Limb (tissue), 2 donors: ENCODE measurements around the gene LRRC3.
A peak's percentile ranks its signal among the peaks of the same experiment; 100 is the strongest.
"Not testable (repeated sequence)": the region's sequence is repeated elsewhere in the genome, so short reads cannot be mapped to it uniquely, and the experiment has no call there.

Source experiments
- DNase-seq, 2 donors: peaks; one replicate each; pipeline ENCODE4 v3.0.0-alpha.2; 2016; ENCODE audit errors: extremely low spot score in 2 of 2

Gene LRRC3, protein sequence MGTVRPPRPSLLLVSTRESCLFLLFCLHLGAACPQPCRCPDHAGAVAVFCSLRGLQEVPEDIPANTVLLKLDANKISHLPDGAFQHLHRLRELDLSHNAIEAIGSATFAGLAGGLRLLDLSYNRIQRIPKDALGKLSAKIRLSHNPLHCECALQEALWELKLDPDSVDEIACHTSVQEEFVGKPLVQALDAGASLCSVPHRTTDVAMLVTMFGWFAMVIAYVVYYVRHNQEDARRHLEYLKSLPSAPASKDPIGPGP

GRCh38 chr21:44454747-44455523 lies at the start of gene LRRC3:
Gene LRRC3, plus strand, starts transcription at chr21:44455510. Its CDS starts 1,135 bp downstream, at chr21:44456645.
- peak; percentile 71 to 93 for DNase-seq

GRCh38 chr21:44405948-44406872 lies 49.1 kb upstream of the LRRC3 start:
- no peak for DNase-seq

DNA sequence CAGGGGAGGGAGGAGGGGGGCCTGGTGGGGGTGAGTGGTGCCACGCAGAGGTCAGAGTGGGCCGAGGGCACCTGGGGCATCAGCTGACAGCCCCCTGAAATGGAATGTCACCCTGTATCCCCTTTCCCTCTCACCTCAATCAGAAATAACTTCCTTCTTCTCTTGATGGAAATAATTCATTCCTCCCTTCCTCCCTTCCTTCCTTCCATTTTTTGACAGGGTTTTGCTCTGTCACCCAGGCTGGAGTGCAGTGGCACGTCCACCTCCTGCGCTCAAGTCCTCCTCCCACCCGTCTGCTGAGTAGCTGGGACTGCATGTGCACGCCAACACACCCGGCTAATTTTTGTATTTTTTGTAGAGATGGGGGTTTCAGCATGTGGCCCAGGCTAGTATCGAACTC lies 48.4 kb upstream of the LRRC3 start:
- no peak for DNase-seq

DNA sequence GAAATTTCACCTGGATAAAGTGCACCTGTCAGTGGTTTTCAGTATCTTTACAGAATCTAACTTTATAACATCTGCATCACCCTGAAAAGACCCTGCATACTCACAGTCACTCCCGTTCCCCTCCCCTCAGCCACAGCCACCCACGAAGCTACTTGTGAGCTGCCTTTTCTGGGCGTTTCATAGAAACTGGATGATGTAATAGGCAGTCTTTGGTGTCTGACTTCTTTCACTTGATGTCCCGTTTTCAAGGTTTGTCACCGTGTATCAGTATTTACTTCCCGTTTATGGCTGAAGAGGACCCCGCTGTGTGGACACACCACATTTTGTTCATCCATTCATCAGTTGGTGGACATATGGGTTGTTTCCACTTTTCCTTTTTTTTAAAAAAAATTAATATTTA lies 47.8 kb upstream of the LRRC3 start:
- DNase-seq, result no peak

DNA sequence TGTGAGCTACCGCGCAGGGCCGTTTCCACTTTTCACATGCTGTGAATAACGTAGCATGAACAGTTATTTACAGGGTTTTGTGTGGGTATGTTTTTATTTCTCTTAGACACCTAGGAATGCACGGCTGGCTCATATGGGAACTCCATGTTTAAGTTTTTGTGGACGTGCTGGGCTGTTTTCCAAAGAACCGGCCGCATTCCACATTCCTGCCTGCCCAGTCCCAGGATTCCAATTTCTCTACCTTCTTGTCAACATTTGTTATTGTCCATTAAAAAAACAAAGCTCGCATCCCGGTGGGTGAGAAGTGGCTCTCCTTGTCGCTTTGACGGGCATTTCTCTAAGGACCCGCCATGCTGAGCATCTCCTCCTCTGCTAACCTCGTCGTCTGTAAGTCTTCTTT lies 47.1 kb upstream of the LRRC3 start:
- DNase-seq, result no peak

GRCh38 chr21:44413566-44414290 lies 41.6 kb upstream of the LRRC3 start:
- peak in 1 of 2 donors; percentile 6 for DNase-seq

DNA sequence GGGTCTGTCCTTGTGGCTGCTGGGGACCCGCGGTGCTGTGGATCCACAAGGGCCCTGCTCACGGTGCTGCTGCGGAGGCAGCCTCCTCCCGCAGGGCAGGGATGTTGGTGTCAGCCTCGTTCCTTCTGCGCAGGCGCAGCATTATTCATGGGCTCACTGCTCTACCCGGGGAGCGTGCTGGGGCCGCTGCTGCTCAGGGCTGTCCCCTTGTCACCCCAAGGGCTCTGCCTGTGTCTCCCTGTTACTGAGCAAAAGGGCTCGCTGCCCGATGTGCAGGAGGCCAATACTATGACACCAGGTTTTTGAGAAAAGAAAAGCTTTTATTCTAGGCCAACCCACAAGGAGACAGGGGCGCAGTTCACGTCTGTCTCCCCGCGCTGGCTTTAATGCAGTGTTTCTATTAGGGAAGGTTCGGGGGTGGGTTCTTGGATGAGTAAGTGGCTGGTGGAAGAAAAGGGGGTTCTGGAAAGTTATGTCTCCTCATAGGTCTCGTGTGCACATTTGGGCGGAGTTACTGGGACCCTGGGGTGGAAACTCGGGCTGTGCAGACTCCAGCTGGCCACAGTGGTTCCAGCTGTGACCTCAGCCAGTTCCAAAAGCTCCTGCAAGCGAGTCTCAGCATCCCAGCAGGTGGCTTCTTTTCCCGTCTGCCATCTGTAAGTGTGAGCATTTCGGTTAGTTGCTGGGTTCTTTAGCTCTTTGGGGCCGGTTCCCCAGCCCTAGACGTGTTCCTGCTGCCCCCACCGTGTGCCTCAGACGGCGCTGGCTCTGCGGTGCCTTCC lies 40.8 kb upstream of the LRRC3 start:
- peak; percentile 4 to 25 for DNase-seq

DNA sequence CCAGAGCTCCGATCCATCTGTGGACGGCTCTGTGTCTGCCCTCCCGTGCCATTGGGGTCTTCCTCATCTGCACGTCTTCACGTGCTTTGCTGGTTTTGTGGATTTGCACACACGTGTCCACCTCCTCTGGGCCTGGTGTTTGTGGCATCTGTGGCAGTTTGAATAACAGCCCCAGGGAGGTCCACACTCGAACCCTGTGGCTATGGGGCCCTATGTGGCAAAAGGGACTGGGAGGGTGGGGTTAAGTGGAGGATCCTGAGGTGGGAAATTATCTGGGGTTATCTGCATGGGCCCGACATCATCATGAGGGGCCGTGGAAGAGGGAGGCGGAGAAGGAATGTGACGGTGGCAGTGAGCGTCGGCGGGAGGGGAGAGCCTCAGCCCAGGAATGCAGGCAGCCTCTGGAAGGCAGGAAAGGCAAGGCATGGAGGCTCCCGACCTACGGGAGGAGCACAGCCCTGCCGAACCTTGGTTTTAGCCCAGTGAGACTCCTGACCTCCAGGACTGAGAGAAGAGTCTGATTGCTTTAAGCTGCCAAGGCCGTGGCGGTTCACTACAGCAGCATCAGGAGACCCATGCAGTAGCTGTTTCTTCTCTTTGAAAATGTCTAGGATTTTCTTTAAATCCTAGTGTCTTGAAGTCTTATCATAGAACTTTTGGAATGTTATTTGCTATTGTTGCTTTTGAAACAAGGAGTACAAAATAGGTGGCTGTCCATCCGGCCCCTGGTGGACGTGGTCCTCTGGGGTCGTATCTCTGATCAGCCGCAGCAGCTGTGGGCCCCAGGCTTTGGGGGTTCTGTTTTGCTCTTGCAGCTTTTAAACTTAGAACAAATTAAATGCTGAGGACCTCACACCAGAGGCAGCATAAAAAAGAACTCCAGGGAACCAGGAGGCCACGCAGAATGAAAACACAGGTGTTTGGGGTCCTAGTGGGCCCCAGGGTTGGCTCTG lies 40.0 kb upstream of the LRRC3 start:
- peak in 1 of 2 donors; percentile 19 for DNase-seq

DNA sequence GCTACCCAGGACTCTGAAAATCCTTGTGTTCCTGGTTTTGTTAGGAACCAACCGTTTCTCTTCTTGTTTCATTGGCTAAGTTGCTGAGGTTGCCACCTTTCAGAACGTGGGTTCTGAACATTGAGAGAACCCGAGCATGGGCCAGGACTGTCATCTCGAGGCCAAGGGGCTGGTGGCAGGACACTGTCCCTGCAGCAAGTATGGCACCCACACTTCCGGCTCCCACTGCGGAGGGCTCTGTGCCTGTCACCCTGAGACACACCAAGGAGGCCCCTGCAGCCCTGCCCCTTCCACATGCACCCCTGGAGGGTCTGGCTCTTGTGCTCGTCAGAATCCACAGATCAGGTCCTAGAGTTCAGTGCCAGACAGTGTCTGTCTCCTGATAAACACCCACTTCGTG lies 39.1 kb upstream of the LRRC3 start:
- no peak for DNase-seq

DNA sequence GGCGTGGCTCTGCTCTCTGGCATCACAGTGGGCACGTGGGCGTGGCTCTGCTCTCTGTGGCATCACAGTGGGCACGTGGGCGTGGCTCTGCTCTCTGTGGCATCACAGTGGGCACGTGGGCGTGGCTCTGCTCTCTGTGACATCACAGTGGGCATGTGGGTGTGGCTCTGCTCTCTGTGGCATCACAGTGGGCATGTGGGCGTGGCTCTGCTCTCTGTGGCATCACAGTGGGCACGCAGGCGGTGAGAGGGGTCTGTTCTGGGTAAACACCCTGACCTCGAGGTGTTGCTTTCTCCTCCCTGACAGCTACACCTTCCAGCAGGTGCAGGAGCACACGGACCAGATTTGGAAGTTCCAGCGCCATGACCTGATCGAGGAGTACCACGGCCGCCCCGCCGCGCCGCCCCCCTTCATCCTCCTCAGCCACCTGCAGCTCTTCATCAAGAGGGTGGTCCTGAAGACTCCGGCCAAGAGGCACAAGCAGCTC lies 37.6 kb upstream of the LRRC3 start:
- DNase-seq, result not testable (repeated sequence)

GRCh38 chr21:44418108-44418875 lies 37.0 kb upstream of the LRRC3 start:
- DNase-seq, result peak in 1 of 2 donors; percentile 19

DNA sequence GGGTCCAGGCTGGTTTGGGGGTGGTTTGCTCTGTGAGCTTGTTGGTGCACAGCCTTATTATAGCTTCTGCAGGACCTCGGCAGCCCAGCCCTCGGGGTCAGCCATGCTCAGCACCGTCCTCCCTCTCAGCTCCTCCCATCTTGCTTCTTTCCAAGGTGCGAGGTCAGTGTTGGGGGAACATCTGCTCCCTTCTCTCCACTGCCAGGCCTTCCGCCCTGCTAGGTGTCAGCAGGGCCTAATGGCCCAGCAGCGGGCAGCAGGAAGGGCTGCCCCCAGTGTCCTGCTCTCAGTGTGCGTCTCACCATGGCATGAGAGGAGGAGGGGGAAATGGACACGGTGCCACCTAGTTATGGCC lies 36.5 kb upstream of the LRRC3 start:
- DNase-seq, result no peak

- no peak for DNase-seq
Measured at GRCh38 chr21:44419679-44420078, 35.6 kb upstream of the LRRC3 start.

GRCh38 chr21:44420416-44421205 lies 34.7 kb upstream of the LRRC3 start:
- DNase-seq, result peak in 1 of 2 donors; percentile 9

- peak in 1 of 2 donors; percentile 12 for DNase-seq
Measured at GRCh38 chr21:44421901-44422840, 33.1 kb upstream of the LRRC3 start.

- peak in 1 of 2 donors; percentile 12 for DNase-seq
Measured at GRCh38 chr21:44423312-44423821, 31.9 kb upstream of the LRRC3 start.
